ENCODE results near the gene SFMBT1.

- TF ChIP-seq MXI1 (IDR thresholded peaks at IDR 0.05; ENCODE audit: low read depth, low read length) (no peak), FOXM1 (IDR thresholded peaks at IDR 0.05; ENCODE audit: low read depth) (no peak), EP300 (IDR thresholded peaks at IDR 0.05; ENCODE audit: borderline replicate concordance in 1 of 2, low read depth in 1 of 2, low read length in 1 of 2) (no peak), YY1 (IDR thresholded peaks at IDR 0.05; ENCODE audit: low read depth) (no peak), RAD21 (IDR thresholded peaks at IDR 0.05; ENCODE audit: low read length) (no peak)
Measured at GRCh38 chr3:52895418-52895817, 150.5 kb downstream of the SFMBT1 start.
